Measurements from ENCODE around the gene TMEFF1.
"Not testable (repeated sequence)": the region's sequence is repeated elsewhere in the genome, so short reads cannot be mapped to it uniquely, and the experiment has no call there.

TMEFF1 gene

GRCh38 chr9:100472788-100473275 is at the start of gene TMEFF1:
Gene TMEFF1, plus strand, starts transcription at chr9:100473149. Its CDS starts 396 bp downstream, at chr9:100473545.
- peak; percentile 73 for DNase-seq

- no peak for DNase-seq
Observed at GRCh38 chr9:100425758-100426157, 47.2 kb upstream of the TMEFF1 start.

- DNase-seq = no peak
Observed at GRCh38 chr9:100426189-100426529, 46.8 kb upstream of the TMEFF1 start.

- DNase-seq = peak; percentile 85
Observed at GRCh38 chr9:100426530-100427365, 46.2 kb upstream of the TMEFF1 start, which contains the start of gene MSANTD3. Gene MSANTD3, plus strand, starts transcription at chr9:100427143. Its CDS starts 14,796 bp downstream, at chr9:100441939.

GRCh38 chr9:100427366-100428263 is 45.3 kb upstream of the TMEFF1 start:
- DNase-seq = no peak

- no peak for DNase-seq
Observed at GRCh38 chr9:100428871-100429654, 43.9 kb upstream of the TMEFF1 start.

GRCh38 chr9:100430286-100430940 is 42.5 kb upstream of the TMEFF1 start:
- DNase-seq = no peak

- DNase-seq = no peak
Observed at GRCh38 chr9:100431886-100432285, 41.1 kb upstream of the TMEFF1 start.

GRCh38 chr9:100432736-100433135 is 40.2 kb upstream of the TMEFF1 start:
- no peak for DNase-seq

GRCh38 chr9:100436571-100436970 is 36.4 kb upstream of the TMEFF1 start:
- DNase-seq = no peak

- DNase-seq = peak; percentile 86
Observed at GRCh38 chr9:100437860-100438805, 34.8 kb upstream of the TMEFF1 start.

GRCh38 chr9:100440071-100440470 is 32.9 kb upstream of the TMEFF1 start:
- no peak for DNase-seq

- not testable (repeated sequence) for DNase-seq
Observed at GRCh38 chr9:100440487-100440886, 32.5 kb upstream of the TMEFF1 start.

- DNase-seq = no peak
Observed at GRCh38 chr9:100441911-100442361, 31.0 kb upstream of the TMEFF1 start.

- DNase-seq = no peak
Observed at GRCh38 chr9:100443781-100444768, 28.9 kb upstream of the TMEFF1 start.

GRCh38 chr9:100445161-100445902 is 27.6 kb upstream of the TMEFF1 start:
- DNase-seq = no peak

- DNase-seq = no peak
Observed at GRCh38 chr9:100445903-100446549, 26.9 kb upstream of the TMEFF1 start.

GRCh38 chr9:100447041-100447440 is 25.9 kb upstream of the TMEFF1 start:
- DNase-seq = no peak

All from activated effector memory CD4-positive, alpha-beta T cell treated with anti-CD3 and anti-CD28 coated beads, Interleukin-2, amount 50 U/mL, for 16 hours (primary cell).